ENCODE data around the gene ITGBL1.

ITGBL1 gene

GRCh38 chr13:101451641-101452040 is 834 bp upstream of the ITGBL1 start:
- DNase-seq (ENCODE audit: low read depth): no peak

DNA sequence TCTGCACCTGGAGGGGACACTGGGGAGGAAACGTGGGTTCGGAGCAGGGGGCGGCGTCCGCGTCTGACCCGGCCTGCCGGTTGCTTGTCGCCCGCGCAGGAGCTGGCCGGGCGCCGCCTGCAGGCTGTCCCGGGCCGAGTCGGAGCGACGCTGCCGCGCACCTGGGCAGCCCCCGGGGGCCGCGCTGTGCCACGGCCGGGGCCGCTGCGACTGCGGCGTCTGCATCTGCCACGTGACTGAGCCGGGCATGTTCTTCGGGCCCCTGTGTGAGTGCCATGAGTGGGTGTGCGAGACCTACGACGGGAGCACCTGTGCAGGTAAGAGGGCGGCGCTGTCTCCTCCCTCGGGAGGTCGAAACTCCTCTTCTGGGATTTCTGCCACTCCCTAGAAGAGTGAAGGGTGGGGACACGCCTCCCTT is 1.3 kb downstream of the ITGBL1 start:
- DNase-seq (ENCODE audit: low read depth): no peak

DNA sequence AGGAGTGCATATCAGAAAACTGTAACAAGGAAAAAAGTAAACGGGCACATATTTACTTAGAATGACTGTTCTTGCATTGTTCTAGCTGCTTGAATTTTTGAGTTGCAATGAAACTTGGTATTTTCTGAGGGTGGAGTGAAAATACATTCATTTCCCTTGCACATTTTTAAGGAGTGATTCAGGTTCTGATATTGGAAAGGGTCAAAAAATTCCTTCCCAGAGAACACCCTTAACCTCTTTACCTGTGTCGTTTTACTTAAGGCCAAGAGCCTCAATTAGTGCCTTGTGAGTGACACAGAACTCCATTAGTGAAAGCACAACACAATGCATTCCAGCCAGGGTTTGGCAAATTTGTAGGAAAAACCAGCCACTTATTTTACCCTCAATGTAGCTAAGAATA is 2.3 kb downstream of the ITGBL1 start:
- no peak for DNase-seq (ENCODE audit: low read depth)

DNA sequence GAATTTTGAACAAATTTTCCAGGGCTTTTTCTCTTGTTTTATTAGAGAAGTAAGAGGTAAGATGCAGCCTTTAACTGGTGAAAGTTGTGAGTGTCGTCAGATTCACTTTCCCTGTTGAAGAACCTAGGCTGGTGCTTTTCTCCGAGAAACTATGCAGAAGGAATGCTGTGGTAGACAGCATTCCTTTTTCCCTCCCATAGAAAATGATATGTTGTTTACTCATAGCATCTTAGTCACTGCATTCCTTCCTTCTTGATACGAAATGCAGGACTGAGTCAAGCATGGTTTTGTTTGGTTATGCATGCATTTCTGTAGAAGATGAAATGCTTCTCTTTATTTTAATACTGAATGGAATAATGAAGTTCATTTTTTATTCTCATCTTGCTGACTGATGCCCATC is 3.4 kb downstream of the ITGBL1 start:
- DNase-seq (ENCODE audit: low read depth): no peak

DNA sequence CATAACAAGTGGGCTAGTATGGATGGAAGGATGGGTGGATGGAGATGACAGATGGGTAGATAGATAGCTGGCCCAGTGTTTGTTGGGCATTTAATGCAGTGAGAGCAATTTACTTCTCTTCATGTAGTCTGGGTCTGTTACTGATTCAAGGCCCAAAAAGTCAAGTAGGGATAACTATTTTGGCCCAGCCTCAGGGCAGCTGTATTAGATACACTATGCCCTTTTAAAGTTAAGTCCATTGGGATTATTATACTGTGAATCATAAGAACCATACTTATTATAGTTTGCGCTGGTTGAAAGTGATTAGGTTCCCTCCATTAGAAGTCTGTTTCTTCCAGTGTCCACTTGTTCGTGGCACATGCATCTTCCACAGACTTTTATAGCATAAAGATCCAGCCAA is 4.7 kb downstream of the ITGBL1 start:
- DNase-seq (ENCODE audit: low read depth): no peak

DNA sequence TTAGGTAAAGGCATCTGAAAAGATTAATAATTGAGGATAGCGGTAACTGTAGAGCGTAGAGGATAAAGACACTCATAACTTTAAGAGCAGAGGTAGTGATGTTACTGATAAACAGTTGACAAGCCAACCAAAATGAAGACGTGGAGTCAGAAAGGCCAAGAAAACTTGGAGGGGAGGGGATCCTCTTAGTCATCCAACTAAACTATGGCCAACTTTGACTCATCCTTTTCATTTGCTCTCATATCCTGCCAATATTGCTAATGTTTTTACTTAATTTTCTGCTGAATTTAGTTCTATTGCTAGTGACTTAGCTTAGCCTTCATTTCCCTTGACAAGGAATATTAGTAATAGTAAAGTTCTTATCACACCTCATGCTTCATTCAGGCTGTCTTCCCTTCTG is 13.4 kb downstream of the ITGBL1 start:
- no peak for DNase-seq (ENCODE audit: low read depth)

DNA sequence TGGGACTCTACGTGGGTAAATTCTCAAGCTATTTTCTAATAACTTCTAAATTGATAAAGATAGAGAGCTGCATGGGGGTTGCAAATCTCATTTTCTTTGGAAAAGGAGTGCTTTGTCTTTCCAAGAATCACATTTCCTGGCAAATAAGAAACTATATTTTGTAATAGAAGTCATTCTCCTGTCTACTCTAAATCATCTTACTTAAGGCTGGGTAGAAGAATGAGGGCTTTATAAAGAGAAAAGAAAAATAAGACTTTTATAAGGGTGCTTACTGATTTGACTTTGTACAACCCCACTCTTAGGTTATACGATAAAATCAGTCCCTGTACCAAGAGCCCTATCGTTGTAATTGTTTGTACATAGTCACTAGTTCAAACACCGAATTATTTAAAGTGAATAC is 14.9 kb downstream of the ITGBL1 start:
- DNase-seq (ENCODE audit: low read depth): no peak

- DNase-seq (ENCODE audit: low read depth): no peak
Observed at GRCh38 chr13:101473458-101473857, 21.0 kb downstream of the ITGBL1 start.

GRCh38 chr13:101474419-101474957 is 22.0 kb downstream of the ITGBL1 start:
- no peak for DNase-seq (ENCODE audit: low read depth)

DNA sequence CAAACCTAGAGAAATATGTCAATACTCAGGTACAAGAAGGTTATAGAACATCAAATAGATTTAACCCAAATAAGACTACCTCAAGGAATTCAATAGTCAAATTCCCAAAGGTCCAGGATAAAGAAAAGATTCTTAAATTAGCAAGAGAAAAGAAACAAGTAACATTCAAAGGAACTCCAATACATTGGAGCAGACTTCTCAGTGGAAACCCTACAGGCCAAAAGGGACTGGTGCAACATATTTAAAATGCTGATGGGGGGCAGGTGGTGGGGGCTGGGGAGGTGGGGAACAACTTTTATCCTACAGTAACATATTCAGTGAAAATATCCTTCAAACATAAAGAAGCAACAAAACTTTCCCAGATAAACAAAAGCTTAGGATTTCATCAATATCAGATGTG is 23.1 kb downstream of the ITGBL1 start:
- DNase-seq (ENCODE audit: low read depth): no peak

GRCh38 chr13:101481421-101481820 is 28.9 kb downstream of the ITGBL1 start:
- DNase-seq (ENCODE audit: low read depth): no peak

DNA sequence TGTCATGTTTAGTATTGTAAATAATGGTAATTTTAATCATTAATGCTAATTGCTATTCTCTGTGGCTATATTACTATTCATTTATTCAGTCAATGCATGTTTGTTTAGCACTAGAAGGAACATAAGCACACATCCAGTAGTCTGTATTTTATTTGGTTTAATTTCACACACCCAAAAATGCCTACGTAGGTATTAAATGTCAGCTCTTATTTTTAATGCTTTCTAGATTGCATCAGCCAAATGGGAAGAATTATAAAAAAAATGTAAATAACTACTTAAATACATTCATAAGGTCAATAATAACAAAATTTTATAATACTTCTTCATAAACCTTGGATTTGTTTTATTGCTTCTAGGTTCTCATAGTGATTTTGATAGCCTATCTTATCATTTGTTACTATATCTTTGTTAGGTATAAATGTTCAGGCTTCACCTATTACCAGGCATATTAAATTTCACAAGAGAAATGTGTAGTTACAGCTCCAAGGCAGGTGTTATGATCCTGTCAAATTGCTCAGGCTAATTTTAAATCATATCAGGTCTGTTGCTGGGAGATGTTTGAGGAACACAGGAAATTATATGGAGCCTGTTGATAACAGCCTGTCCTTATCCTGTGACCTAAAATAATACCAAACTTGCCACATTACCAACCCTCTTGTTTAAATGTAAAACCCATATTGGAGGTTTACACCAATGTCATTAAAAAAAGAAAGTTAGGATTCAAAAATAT is 34.4 kb downstream of the ITGBL1 start:
- no peak for DNase-seq (ENCODE audit: low read depth)

DNA sequence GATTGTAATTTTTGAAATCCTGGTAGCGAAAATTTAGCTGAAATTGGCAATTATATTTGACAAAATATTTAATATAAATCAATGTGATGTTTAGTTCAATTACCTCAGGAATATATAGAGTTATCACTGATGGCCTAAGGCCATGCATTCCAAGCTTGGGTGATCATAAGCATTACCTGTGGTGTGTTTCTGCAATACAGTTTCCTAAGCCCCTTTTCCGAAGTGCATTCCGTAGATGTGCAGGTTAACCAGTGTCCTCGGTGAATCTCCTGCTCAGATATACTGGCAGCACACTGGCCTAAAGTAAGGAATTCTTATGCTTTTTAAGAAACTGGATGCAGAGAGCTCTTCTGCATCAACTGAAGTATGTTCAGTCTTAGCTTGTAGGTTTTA is 35.0 kb downstream of the ITGBL1 start:
- DNase-seq (ENCODE audit: low read depth): no peak

- DNase-seq (ENCODE audit: low read depth): no peak
Observed at GRCh38 chr13:101488734-101489133, 36.3 kb downstream of the ITGBL1 start.

- DNase-seq (ENCODE audit: low read depth): no peak
Observed at GRCh38 chr13:101489643-101490405, 37.3 kb downstream of the ITGBL1 start.

- no peak for DNase-seq (ENCODE audit: low read depth)
Observed at GRCh38 chr13:101490406-101491015, 38.0 kb downstream of the ITGBL1 start.

DNA sequence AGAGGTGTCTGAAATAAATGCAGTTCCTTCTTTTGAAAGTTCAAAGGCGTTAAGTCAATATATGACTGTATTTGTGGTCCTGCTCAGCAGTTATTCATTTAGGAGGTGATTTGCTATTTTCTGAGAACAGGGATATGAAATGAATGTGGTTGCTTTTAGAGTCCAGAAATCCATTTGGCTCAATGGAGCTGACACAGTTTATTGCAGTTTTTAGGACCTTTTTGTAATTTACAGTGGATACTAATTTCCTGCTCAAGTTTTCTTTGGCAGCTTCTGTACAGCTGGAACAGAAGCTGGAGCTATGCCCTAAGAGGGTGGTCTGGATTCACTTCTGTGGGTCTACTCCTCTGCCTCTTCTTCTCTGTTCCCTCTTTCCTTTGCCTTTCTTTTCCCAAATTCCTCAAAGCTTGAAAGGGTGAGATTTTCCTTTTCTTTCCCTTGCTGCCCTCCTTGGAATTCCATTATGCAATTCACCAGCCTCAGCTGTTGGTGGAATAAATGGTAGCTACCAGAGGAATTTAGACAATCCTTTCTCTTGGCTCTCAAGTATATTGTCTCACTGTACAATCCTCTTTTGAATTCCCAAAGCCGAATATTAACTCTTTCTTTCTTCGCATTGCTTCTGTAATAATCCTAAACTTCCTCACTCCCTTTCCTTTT is 39.9 kb downstream of the ITGBL1 start:
- DNase-seq (ENCODE audit: low read depth): no peak

GRCh38 chr13:101493541-101493940 is 41.1 kb downstream of the ITGBL1 start:
- no peak for DNase-seq (ENCODE audit: low read depth)

DNA sequence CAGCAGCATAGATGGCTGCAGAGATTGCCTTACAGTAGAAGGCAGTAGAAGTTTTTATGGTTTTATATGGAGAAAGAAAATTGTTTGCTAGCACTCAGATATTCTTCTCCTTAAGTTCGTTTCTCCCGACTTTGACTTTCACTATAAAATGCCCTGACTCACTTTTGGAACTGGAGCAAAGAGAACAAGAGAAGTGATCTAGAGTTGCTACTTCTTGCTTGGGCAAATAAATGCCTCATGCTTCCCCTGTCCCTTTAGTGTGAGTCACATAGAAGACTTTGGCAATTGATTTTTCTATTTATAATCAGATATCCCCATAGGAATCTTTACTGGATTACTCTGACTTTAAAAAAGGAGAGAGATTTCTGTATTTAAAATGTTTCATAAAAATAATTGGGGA is 46.9 kb downstream of the ITGBL1 start:
- no peak for DNase-seq (ENCODE audit: low read depth)

DNA sequence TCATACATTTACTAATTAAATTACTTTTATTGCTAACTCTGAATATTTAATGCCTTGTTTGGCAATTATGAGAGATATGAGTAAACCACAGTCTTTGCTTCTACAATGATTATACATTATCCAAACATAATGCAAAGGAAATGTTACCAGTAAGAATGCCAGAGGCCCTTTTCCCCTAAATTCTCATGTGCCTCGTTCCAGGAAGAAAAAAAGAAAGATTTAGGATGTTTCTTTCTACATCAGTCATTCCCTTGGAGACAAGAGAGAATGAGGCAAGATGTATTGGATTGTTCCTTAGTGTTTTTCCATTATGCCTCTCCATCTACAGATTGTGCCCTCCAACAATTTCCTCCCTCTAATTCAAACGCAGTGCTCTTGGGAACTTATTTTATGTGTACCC is 50.1 kb downstream of the ITGBL1 start:
- no peak for DNase-seq (ENCODE audit: low read depth)

- DNase-seq (ENCODE audit: low read depth): no peak
Observed at GRCh38 chr13:101511161-101511560, 58.7 kb downstream of the ITGBL1 start.

DNA sequence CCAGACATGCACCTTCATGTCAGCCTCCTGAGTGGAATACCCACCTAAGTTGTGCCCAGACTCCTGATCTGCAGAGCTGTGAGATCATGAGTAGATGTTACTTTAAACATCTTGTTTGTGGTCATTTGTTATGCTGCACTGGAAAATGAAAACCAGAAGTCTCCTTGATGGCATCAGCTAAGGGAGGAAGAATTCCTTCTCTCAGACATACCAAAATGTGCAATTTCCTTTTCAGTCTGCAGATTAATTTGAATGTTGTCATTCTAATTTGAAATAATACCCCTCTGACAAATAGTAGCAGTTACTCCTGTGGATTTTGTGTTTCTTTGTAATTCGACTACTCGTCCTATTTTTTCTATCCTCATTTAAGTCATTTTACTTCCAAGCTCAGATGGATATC is 59.3 kb downstream of the ITGBL1 start:
- no peak for DNase-seq (ENCODE audit: low read depth)

DNA sequence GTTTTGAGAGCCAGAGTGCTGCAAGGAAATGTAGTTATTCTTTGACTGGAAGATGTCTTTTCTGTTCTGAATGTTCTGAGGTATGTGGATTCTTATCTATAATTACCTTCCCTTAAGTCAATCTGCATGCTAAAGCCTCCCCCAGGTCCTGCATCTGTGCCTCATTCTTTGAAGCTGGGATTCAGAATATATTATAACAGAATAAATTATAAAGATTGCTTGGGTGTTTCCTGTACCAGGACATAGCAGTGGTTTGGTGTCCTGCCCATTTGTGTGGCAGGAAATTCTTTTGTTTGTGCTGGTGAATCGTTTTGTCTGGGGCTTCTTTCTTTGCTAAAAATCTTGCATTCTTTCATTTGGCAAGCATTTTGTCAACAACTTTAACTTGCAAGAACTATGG is 60.2 kb downstream of the ITGBL1 start:
- no peak for DNase-seq (ENCODE audit: low read depth)
